HEK293 (cell line): Measurements from ENCODE around the gene GZF1.

Experiments
- CTCF ChIA-PET: fragments of 350-600 bp; formaldehyde crosslinking; extraction: SDS; loops from one replicate; lab custom pipeline; 2021; ENCODE audit warnings: antibody characterized with exemption; lab: Yijun Ruan, JAX
- POLR2A ChIA-PET: fragments of 300-600 bp; formaldehyde crosslinking; extraction: SDS; loops from one replicate; lab custom pipeline; 2020; ENCODE audit warnings: antibody characterized with exemption, inconsistent platforms; lab: Yijun Ruan, JAX
- H3K27ac ChIP-seq: fragments of 200-500 bp; sonication (Bioruptor generic); 2 replicates; pipeline ENCODE4 v1.5.1; 2014; ENCODE audit warnings: low read depth, low read length, control low read depth, inconsistent platforms; ENCODE audit errors: extremely low read depth
- H3K36me3 ChIP-seq, 2 experiments: fragments of 200-500 bp in 1 of 2; sonication (Bioruptor generic) in 1 of 2; 1 replicate in 1 of 2; 2 replicates in 1 of 2; pipeline ENCODE4 v1.5.1; 2014 to 2017; ENCODE audit warnings: inconsistent platforms in 2 of 2, low read length in 2 of 2; ENCODE audit not compliant: control insufficient read depth in 2 of 2, insufficient read depth in 1 of 2
- H3K4me1 ChIP-seq: fragments of 200-500 bp; sonication (Bioruptor generic); 2 replicates; pipeline ENCODE4 v1.5.1; 2014; ENCODE audit warnings: mild to moderate bottlenecking, low read length, inconsistent platforms; ENCODE audit not compliant: control insufficient read depth, insufficient read depth
- H3K4me3 ChIP-seq: 2 replicates; pipeline ENCODE4 v1.5.1; 2011; ENCODE audit warnings: low read depth, mild to moderate bottlenecking, control low read depth, low read length, moderate library complexity
- H3K9me3 ChIP-seq: fragments of 200-500 bp; sonication (Bioruptor generic); 2 replicates; pipeline ENCODE4 v1.5.1; 2014; ENCODE audit warnings: low read depth, low read length, inconsistent platforms; ENCODE audit not compliant: control insufficient read depth, insufficient read depth
- INSM2 ChIP-seq: fragments of 450-650 bp; formaldehyde crosslinking; IDR thresholded peaks from 2 replicates; pipeline ENCODE4 v1.5.1; 2016; ENCODE audit warnings: missing biosample characterization, missing genetic modification characterization
- KLF1 ChIP-seq: fragments of 450-650 bp; formaldehyde crosslinking; IDR thresholded peaks from 2 replicates; pipeline ENCODE4 v1.5.1; 2016; ENCODE audit warnings: missing biosample characterization, missing genetic modification characterization
- MEIS1 ChIP-seq: sonication (generic); formaldehyde crosslinking; IDR thresholded peaks from 2 replicates; pipeline ENCODE4 v1.8.1; 2022; ENCODE audit warnings: missing genetic modification reagents, mild to moderate bottlenecking, borderline replicate concordance
- OVOL3 ChIP-seq: fragments of 450-650 bp; formaldehyde crosslinking; IDR thresholded peaks from 2 replicates; pipeline ENCODE4 v1.5.1; 2016; ENCODE audit warnings: missing biosample characterization, missing genetic modification characterization
- PRDM1 ChIP-seq: fragments of 450-650 bp; formaldehyde crosslinking; IDR thresholded peaks from 2 replicates; pipeline ENCODE4; 2016; ENCODE audit warnings: missing biosample characterization, missing genetic modification characterization
- PRDM6 ChIP-seq: fragments of 450-650 bp; formaldehyde crosslinking; IDR thresholded peaks from 2 replicates; pipeline ENCODE4 v1.5.1; 2017; ENCODE audit warnings: missing biosample characterization, missing genetic modification characterization
- SALL2 ChIP-seq: fragments of 450-650 bp; formaldehyde crosslinking; IDR thresholded peaks from 2 replicates; pipeline ENCODE4 v1.5.0; 2017; ENCODE audit warnings: missing biosample characterization, mild to moderate bottlenecking, missing genetic modification characterization, borderline replicate concordance
- ZBTB48 ChIP-seq: fragments of 450-650 bp; formaldehyde crosslinking; IDR thresholded peaks from 2 replicates; pipeline ENCODE4 v1.5.1; 2016; ENCODE audit warnings: missing biosample characterization, missing genetic modification characterization
- ZNF184 ChIP-seq: fragments of 450-650 bp; IDR thresholded peaks from 2 replicates; pipeline ENCODE4 v1.5.1; 2018; ENCODE audit warnings: missing biosample characterization, mild to moderate bottlenecking, missing genetic modification characterization
- ZNF19 ChIP-seq: fragments of 450-650 bp; formaldehyde crosslinking; IDR thresholded peaks from 2 replicates; pipeline ENCODE4; 2016; ENCODE audit warnings: missing biosample characterization, missing genetic modification characterization, low read depth
- ZNF221 ChIP-seq: fragments of 450-650 bp; formaldehyde crosslinking; IDR thresholded peaks from 2 replicates; pipeline ENCODE4 v1.5.1; 2017; ENCODE audit warnings: missing biosample characterization, missing genetic modification characterization, borderline replicate concordance
- ZNF324 ChIP-seq: fragments of 450-650 bp; formaldehyde crosslinking; IDR thresholded peaks from 2 replicates; pipeline ENCODE4 v1.5.1; 2016; ENCODE audit warnings: missing biosample characterization, missing genetic modification characterization
- ZNF37A ChIP-seq: fragments of 450-650 bp; IDR thresholded peaks from 2 replicates; pipeline ENCODE4 v1.5.1; 2018; ENCODE audit warnings: missing biosample characterization, missing genetic modification characterization
- ZNF501 ChIP-seq: fragments of 450-650 bp; formaldehyde crosslinking; IDR thresholded peaks from 2 replicates; pipeline ENCODE4 v1.5.1; 2016; ENCODE audit warnings: missing biosample characterization, missing genetic modification characterization
- ZNF514 ChIP-seq: fragments of 450-650 bp; formaldehyde crosslinking; IDR thresholded peaks from 2 replicates; pipeline ENCODE4 v1.5.1; 2016; ENCODE audit warnings: missing biosample characterization, missing genetic modification characterization
- ZNF549 ChIP-seq: fragments of 450-650 bp; IDR thresholded peaks from 2 replicates; pipeline ENCODE4 v1.5.1; 2018; ENCODE audit warnings: missing biosample characterization, missing genetic modification characterization, mild to moderate bottlenecking, inconsistent platforms, moderate library complexity
- ZNF623 ChIP-seq: fragments of 450-650 bp; formaldehyde crosslinking; IDR thresholded peaks from 2 replicates; pipeline ENCODE4 v1.5.1; 2016; ENCODE audit warnings: missing biosample characterization, missing genetic modification characterization
- ZNF670 ChIP-seq: fragments of 450-650 bp; formaldehyde crosslinking; IDR thresholded peaks from 2 replicates; pipeline ENCODE4 v1.5.1; 2016; ENCODE audit warnings: missing biosample characterization, missing genetic modification characterization, low read depth
- ZNF747 ChIP-seq: fragments of 450-650 bp; formaldehyde crosslinking; IDR thresholded peaks from 2 replicates; pipeline ENCODE4 v1.5.1; 2016; ENCODE audit warnings: missing biosample characterization, missing genetic modification characterization
- ZNF777 ChIP-seq: fragments of 450-650 bp; formaldehyde crosslinking; IDR thresholded peaks from 2 replicates; pipeline ENCODE4 v1.5.1; 2017; ENCODE audit warnings: missing biosample characterization, missing genetic modification characterization, borderline replicate concordance
- ZSCAN4 ChIP-seq: fragments of 450-650 bp; formaldehyde crosslinking; IDR thresholded peaks from 2 replicates; pipeline ENCODE4 v1.5.1; 2017; ENCODE audit warnings: missing biosample characterization, missing genetic modification characterization

GZF1 gene

GRCh38 chr20:23408957-23409356 lies 47.0 kb downstream of the GZF1 start:
- POLR2A ChIA-PET, result interaction anchor here (1.0 kb wide), 1 partner anchor 12 kb away, joined by 3 read pairs; the partner anchor contains the start of gene NAPB

GRCh38 chr20:23409800-23410199 lies 47.8 kb downstream of the GZF1 start:
- Histone ChIP-seq H3K4me1 (peaks cover 11% of the 10 kb centered on the region; the same call in 1 of the 2 replicates), H3K27ac (no peak overlapping the region), H3K36me3 (peaks cover 0 to 3% of the 10 kb centered on the region in 2 experiments; a peak in 2 of 3 replicates), H3K9me3 (no peaks in the 10 kb centered on the region), H3K4me3 (no peak overlapping the region)
- no peak for TF ChIP-seq ZNF623 (tag by site-specific recombination)
- TF ChIP-seq ZNF514 (tag by site-specific recombination), result no peak
- TF ChIP-seq MEIS1 (CRISPR knock-in tag), result no peak
- no peak for TF ChIP-seq OVOL3 (tag by site-specific recombination)
- POLR2A ChIA-PET, result interaction anchor here (1.0 kb wide), 1 partner anchor 11 kb away, joined by 3 read pairs; the partner anchor contains the start of gene NAPB
- CTCF ChIA-PET, result interaction anchor here (0.7 kb wide), 2 partner anchors 32 to 175 kb away, joined by 3 to 4 read pairs; no protein-coding TSS in a partner anchor

More at GRCh38 chr20:23408957-23409356, 47.0 kb downstream of the GZF1 start:
- H3K4me1 ChIP-seq, result peaks cover 17% of the 10 kb centered on the region
- peaks cover 0 to 3% of the 10 kb centered on the region in 2 experiments; a peak in 2 of 3 replicates for H3K36me3 ChIP-seq
- CTCF ChIA-PET, result interaction anchor here (0.6 to 0.9 kb wide), 3 partner anchors 31 to 259 kb away, joined by 3 to 4 read pairs (median 3); no protein-coding TSS in a partner anchor
- TF ChIP-seq SALL2 (tag by site-specific recombination), result no peak
- no peak for TF ChIP-seq INSM2
- TF ChIP-seq ZBTB48 (tag by site-specific recombination), result no peak
- TF ChIP-seq ZNF37A (tag by site-specific recombination), result no peak
- TF ChIP-seq, all 188 proteins: peak for 0
- Histone ChIP-seq H3K9me3 (no peaks in the 10 kb centered on the region), H3K27ac (no peak overlapping the region), H3K4me3 (no peak overlapping the region)

GRCh38 chr20:23410916-23411695 lies 49.1 kb downstream of the GZF1 start:
- POLR2A ChIA-PET, result no interaction called here
- Histone ChIP-seq H3K36me3 (peaks cover 3 to 5% of the 10 kb centered on the region in 2 experiments; a peak in 2 of 3 replicates), H3K27ac (no peak overlapping the region), H3K4me3 (no peak overlapping the region), H3K4me1 (peaks cover 12% of the 10 kb centered on the region; the same call in 1 of the 2 replicates), H3K9me3 (no peaks in the 10 kb centered on the region)
- TF ChIP-seq ZNF670 (tag by site-specific recombination) (no peak), ZNF324 (tag by site-specific recombination) (no peak), ZNF19 (no peak), ZNF221 (tag by site-specific recombination) (no peak), ZSCAN4 (tag by site-specific recombination) (no peak), ZNF747 (no peak), KLF1 (tag by site-specific recombination) (no peak), ZNF501 (tag by site-specific recombination) (no peak), PRDM1 (tag by site-specific recombination) (peak; percentile 36; the same call in 1 of the 2 replicates), PRDM6 (peak; percentile 44; the same call in 1 of the 2 replicates), ZNF777 (no peak), ZNF184 (tag by site-specific recombination) (no peak), ZNF549 (tag by site-specific recombination) (no peak)
- CTCF ChIA-PET, result interaction anchor here (0.6 to 1.1 kb wide), 3 partner anchors 9 to 36 kb away, joined by 3 read pairs; no protein-coding TSS in a partner anchor
